B cell (primary cell): Measurements from ENCODE around the gene CACNA2D3. TPM values are rescaled to one million over a fixed set of nuclear protein-coding genes. Genes with fewer than 3 reads are reported as not detected.

Experiments used
- ATAC-seq: fragments of 200-7000 bp; cut with Tn5 transposase; one replicate; pipeline ENCODE4 v1.10.0; 2021; ENCODE audit warnings: low read depth, mild to moderate bottlenecking, moderate number of reproducible peaks, moderate library complexity
- CTCF ChIA-PET: fragments of 350-600 bp; sonication (Branson Sonifier 250); formaldehyde crosslinking; loops from one replicate; lab custom pipeline; 2021; ENCODE audit warnings: antibody characterized with exemption, inconsistent platforms; lab: Charles Lee
- POLR2A ChIA-PET: fragments of 350-600 bp; sonication (Branson Sonifier 250); formaldehyde crosslinking; loops from one replicate; lab custom pipeline; 2021; ENCODE audit warnings: antibody characterized with exemption; lab: Charles Lee
- DNase-seq: peaks from one replicate; pipeline ENCODE4 v3.0.0; 2013
- H2AFZ ChIP-seq: 2 replicates; pipeline ENCODE4 v1.6.1; 2012; ENCODE audit warnings: mild to moderate bottlenecking, low read depth, low read length; ENCODE audit not compliant: insufficient read depth, poor library complexity, severe bottlenecking
- H3K27ac ChIP-seq, 2 donors: 1 replicate in 1 of 2; 2 replicates in 1 of 2; pipeline ENCODE4 v1.5.1; 2012 to 2013; ENCODE audit warnings: low read length in 2 of 2, mild to moderate bottlenecking in 2 of 2, moderate library complexity in 1 of 2
- H3K27me3 ChIP-seq, 4 experiments: fragments of 200-600 bp in 1 of 4; sonication (generic) in 1 of 4; replicated peaks in 1 of 4; 1 replicate in 2 of 4; 2 replicates in 2 of 4; pipeline versions ENCODE4 v1.6.1 to v1.7.0; 2013 to 2016; ENCODE audit warnings: low read length in 3 of 4, mild to moderate bottlenecking in 2 of 4, mixed read lengths in 1 of 4, moderate library complexity in 1 of 4; ENCODE audit not compliant: insufficient read depth in 4 of 4, control insufficient read depth in 3 of 4; ENCODE audit errors: control extremely low read depth in 1 of 4
- H3K36me3 ChIP-seq, 2 experiments: replicated peaks in 1 of 2; 1 replicate in 1 of 2; 2 replicates in 1 of 2; pipeline versions ENCODE4 v1.6.1 to v1.7.1; 2013; ENCODE audit warnings: low read length in 1 of 2; ENCODE audit not compliant: insufficient read depth in 2 of 2, control insufficient read depth in 1 of 2; ENCODE audit errors: control extremely low read depth in 1 of 2, extremely low read depth in 1 of 2
- H3K4me1 ChIP-seq, 2 donors: fragments of 200-600 bp in 1 of 2; sonication (generic) in 1 of 2; 1 replicate in 1 of 2; 2 replicates in 1 of 2; pipeline versions ENCODE4 v1.5.1 to v1.6.1; 2013 to 2017; ENCODE audit warnings: low read length in 2 of 2; ENCODE audit not compliant: control insufficient read depth in 2 of 2, insufficient read depth in 2 of 2
- H3K4me2 ChIP-seq: replicated peaks from 2 replicates; pipeline ENCODE3; 2012; ENCODE audit warnings: mild to moderate bottlenecking, low read depth, low read length; ENCODE audit not compliant: poor library complexity, severe bottlenecking
- H3K4me3 ChIP-seq, 5 experiments: fragments of 200-600 bp in 1 of 5; sonication (generic) in 1 of 5; 1 replicate in 3 of 5; 2 replicates in 2 of 5; pipeline versions ENCODE4 v1.5.1 to v1.7.0; 2011 to 2016; ENCODE audit warnings: low read length in 4 of 5, mild to moderate bottlenecking in 4 of 5, low read depth in 2 of 5, control low read depth in 1 of 5, moderate library complexity in 1 of 5; ENCODE audit not compliant: insufficient read depth in 1 of 5; ENCODE audit errors: control extremely low read depth in 1 of 5, extremely low read depth in 1 of 5
- H3K79me2 ChIP-seq: fragments of 200-600 bp; sonication (generic); one replicate; pipeline ENCODE4 v1.6.0; 2016; ENCODE audit warnings: low read length; ENCODE audit not compliant: control insufficient read depth, insufficient read depth
- H3K9ac ChIP-seq: fragments of 200-600 bp; sonication (generic); 2 replicates; pipeline ENCODE4 v1.6.1; 2017; ENCODE audit warnings: mild to moderate bottlenecking, low read length, moderate library complexity
- H3K9me3 ChIP-seq, 3 donors: one replicate each; pipeline versions ENCODE4 v1.6.1 to v1.7.1; 2013; ENCODE audit warnings: low read length in 2 of 3; ENCODE audit not compliant: control insufficient read depth in 2 of 3, insufficient read depth in 1 of 3; ENCODE audit errors: control extremely low read depth in 1 of 3
- H4K20me1 ChIP-seq: 2 replicates; pipeline ENCODE4 v1.6.0; 2012; ENCODE audit warnings: mild to moderate bottlenecking, low read length; ENCODE audit not compliant: insufficient read depth, control insufficient read depth, poor library complexity, severe bottlenecking
- H3K27ac Mint-ChIP-seq: one replicate; pipeline ENCODE4 v1.8.0; 2021; ENCODE audit warnings: mixed read lengths
- H3K27me3 Mint-ChIP-seq: one replicate; pipeline ENCODE4 v1.8.0; 2021; ENCODE audit warnings: mixed read lengths
- H3K4me1 Mint-ChIP-seq: one replicate; pipeline ENCODE4 v1.8.0; 2021; ENCODE audit warnings: mixed read lengths
- H3K4me3 Mint-ChIP-seq: one replicate; pipeline ENCODE4 v1.8.0; 2021; ENCODE audit warnings: mixed read lengths
- H3K9me3 Mint-ChIP-seq: one replicate; pipeline ENCODE4 v1.8.0; 2022; ENCODE audit warnings: mixed read lengths; ENCODE audit not compliant: insufficient read depth
- CTCF ChIP-seq: fragments of 200-600 bp; IDR thresholded peaks from one replicate; pipeline ENCODE4 v1.8.0; 2022; ENCODE audit warnings: antibody characterized with exemption, mild to moderate bottlenecking
- EZH2 ChIP-seq: IDR thresholded peaks from 2 replicates; pipeline ENCODE4 v1.6.1; 2012; ENCODE audit warnings: borderline replicate concordance, low read depth, mild to moderate bottlenecking, moderate library complexity, low read length; ENCODE audit not compliant: insufficient read depth, poor library complexity, severe bottlenecking
- WGBS: methylation state at CpG from one replicate; pipeline ENCODE4 v1.1.5; 2013; ENCODE audit warnings: missing lambda C conversion rate; ENCODE audit not compliant: insufficient coverage; 5-methylcytosine and 5-hydroxymethylcytosine counted together
- intact Hi-C: fragments of 100-400 bp; cut with micrococcal nuclease; formaldehyde crosslinking; loops from one replicate; pipeline ENCODE4 v1.10.0; 2022
- polyA plus RNA-seq: library from polyadenylated mRNA; depleted of rRNA; stranded (reverse); fragments of >200 nt; gene quantifications from 2 replicates; pipeline ENCODE4 v1.2.3, GENCODE V29; 2012
- total RNA-seq, 2 donors: library from RNA; stranded (reverse); fragments of 120-200 nt in 1 of 2; gene quantifications; 1 replicate in 1 of 2; 2 replicates in 1 of 2; pipeline versions ENCODE4 v1.2.3 to v1.2.4, GENCODE V29; 2013 to 2022

Gene CACNA2D3
- total and polyA plus RNA-seq, 2 donors (not counting 1 experiment from before 2014, with no cell fraction given), result not detected

- Histone ChIP-seq H3K79me2 (no peaks in the 10 kb centered on the region), H3K36me3 (no peaks in the 10 kb centered on the region), H4K20me1 (no peaks in the 10 kb centered on the region), H3K27ac (no peak overlapping the region), H3K9ac (no peak overlapping the region), H3K9me3 (no peaks in the 10 kb centered on the region), H3K4me1 (no peaks in the 10 kb centered on the region), H3K27me3 (no peaks in the 10 kb centered on the region), H3K4me3 (no peak overlapping the region), H2AFZ (no peak overlapping the region), H3K4me2 (no peak overlapping the region)
- no peaks in the 10 kb centered on the region for H3K9me3 Mint-ChIP-seq
- WGBS, result 100% methylated on average over 2 of the region's 2 CpGs
- no peak overlapping the region for H3K4me3 Mint-ChIP-seq
- ChIA-PET CTCF (interaction anchor here (1.0 kb wide), 1 partner anchor 9 kb away, joined by 3 read pairs; no protein-coding TSS in a partner anchor), POLR2A (no interaction called here)
- H3K27ac Mint-ChIP-seq, result no peak overlapping the region
- no peaks in the 10 kb centered on the region for H3K4me1 Mint-ChIP-seq
- TF ChIP-seq EZH2, result no peak
- TF ChIP-seq CTCF, result no peak
- intact Hi-C loops, result no loop called here
- ATAC-seq (no peak), DNase-seq (no peak)
- no peaks in the 10 kb centered on the region for H3K27me3 Mint-ChIP-seq
Measured at GRCh38 chr3:54760201-54760600, 637.8 kb downstream of the CACNA2D3 start.

- Histone ChIP-seq H3K9me3 (no peaks in the 10 kb centered on the region), H3K27me3 (no peaks in the 10 kb centered on the region), H4K20me1 (no peaks in the 10 kb centered on the region), H3K79me2 (no peaks in the 10 kb centered on the region), H3K4me1 (no peaks in the 10 kb centered on the region), H3K4me3 (no peak overlapping the region), H3K36me3 (no peaks in the 10 kb centered on the region), H3K9ac (no peak overlapping the region), H2AFZ (no peak overlapping the region), H3K27ac (no peak overlapping the region), H3K4me2 (no peak overlapping the region)
- H3K4me3 Mint-ChIP-seq, result no peak overlapping the region
- no peaks in the 10 kb centered on the region for H3K9me3 Mint-ChIP-seq
- 50% methylated on average over 1 of the region's 1 CpG for WGBS
- no peak for ATAC-seq
- H3K27ac Mint-ChIP-seq, result no peak overlapping the region
- H3K4me1 Mint-ChIP-seq, result no peaks in the 10 kb centered on the region
- ChIA-PET POLR2A (no interaction called here), CTCF (no interaction called here)
- intact Hi-C loops, result no loop called here
- H3K27me3 Mint-ChIP-seq, result no peaks in the 10 kb centered on the region
- no peak for DNase-seq
- TF ChIP-seq CTCF (no peak), EZH2 (no peak)
Measured at GRCh38 chr3:54761637-54762036, 639.3 kb downstream of the CACNA2D3 start.
